HepG2 (cell line): ENCODE data around the gene JPH3. TPM values are rescaled to one million over a fixed set of nuclear protein-coding genes. Genes with fewer than 3 reads are reported as not detected.

Source experiments
- ATF7 ChIP-seq, 2 experiments: fragments of 450-650 bp in 1 of 2; sonication (generic) in 1 of 2; formaldehyde crosslinking in 1 of 2; IDR thresholded peaks; 2 replicates each; pipeline versions ENCODE4 v1.4.0 to v1.6.1; 2016 to 2020; ENCODE audit warnings: antibody characterized with exemption in 1 of 2, mild to moderate bottlenecking in 1 of 2, missing genetic modification reagents in 1 of 2
- FOXM1 ChIP-seq: sonication (generic); formaldehyde crosslinking; IDR thresholded peaks from 2 replicates; pipeline ENCODE4 v1.5.0; 2020; ENCODE audit warnings: missing genetic modification reagents
- HOXA5 ChIP-seq: sonication (generic); formaldehyde crosslinking; IDR thresholded peaks from 2 replicates; pipeline ENCODE4 v1.4.0; 2020; ENCODE audit warnings: missing genetic modification reagents
- ISL2 ChIP-seq: sonication (generic); formaldehyde crosslinking; IDR thresholded peaks from 2 replicates; pipeline ENCODE4 v1.5.0; 2020; ENCODE audit warnings: missing genetic modification reagents
- PPARG ChIP-seq: conservative IDR thresholded peaks from 2 replicates; pipeline ENCODE4 v1.6.1; 2016; ENCODE audit warnings: missing biosample characterization, missing genetic modification reagents
- RBAK ChIP-seq: sonication (generic); formaldehyde crosslinking; IDR thresholded peaks from 2 replicates; pipeline ENCODE4 v1.5.1; 2020; ENCODE audit warnings: mild to moderate bottlenecking, missing genetic modification reagents
- RERE ChIP-seq: IDR thresholded peaks from 2 replicates; pipeline ENCODE4 v1.6.1; 2016; ENCODE audit warnings: low read depth, missing genetic modification reagents, missing compliant biosample characterization
- SRSF4 ChIP-seq: fragments of 200-400 bp; formaldehyde crosslinking; IDR thresholded peaks from one replicate; pipeline ENCODE4 v1.6.1; 2018; ENCODE audit warnings: mild to moderate bottlenecking, low read depth, low read length, moderate library complexity; ENCODE audit not compliant: poor library complexity, severe bottlenecking
- TAF1 ChIP-seq: sonication (generic); formaldehyde crosslinking; IDR thresholded peaks from 2 replicates; pipeline ENCODE4 v1.4.0; 2020; ENCODE audit warnings: missing genetic modification reagents
- ZNF317 ChIP-seq: sonication (generic); formaldehyde crosslinking; IDR thresholded peaks from 2 replicates; pipeline ENCODE4 v1.5.0; 2020; ENCODE audit warnings: mild to moderate bottlenecking, missing genetic modification reagents
- ZNF530 ChIP-seq: sonication (generic); formaldehyde crosslinking; IDR thresholded peaks from 2 replicates; pipeline ENCODE4 v1.5.0; 2020; ENCODE audit warnings: low read depth, mild to moderate bottlenecking, missing genetic modification reagents
- ZNF589 ChIP-seq: sonication (generic); formaldehyde crosslinking; conservative IDR thresholded peaks from 2 replicates; pipeline ENCODE4 v1.8.0; 2022; ENCODE audit warnings: mild to moderate bottlenecking, moderate library complexity, missing genetic modification reagents
- polyA plus RNA-seq, 8 experiments: library from polyadenylated mRNA; depleted of rRNA in 3 of 8; stranded (reverse) in 7 of 8; unstranded in 1 of 8; fragments of >200 nt; fragmentation: Illumina TruSeq in 4 of 8; extraction: Trizol in 4 of 8; gene quantifications; 2 replicates each; pipeline versions ENCODE4 v1.2.1 to v1.2.3, GENCODE V29; 2011 to 2016; ENCODE audit warnings: low read depth in 4 of 8, missing spikeins in 1 of 8, mixed read lengths in 1 of 8; ENCODE audit not compliant: insufficient read depth in 1 of 8
- total RNA-seq, 5 experiments: library from RNA; depleted of rRNA; stranded (reverse); fragments of >200 nt; fragmentation: Illumina TruSeq; extraction: Trizol; gene quantifications; 2 replicates each; pipeline ENCODE4 v1.2.3, GENCODE V29; 2016; ENCODE audit warnings: low read depth in 1 of 5
- TF ChIP-seq, protein P1 (sequence below): sonication (generic); formaldehyde crosslinking; conservative IDR thresholded peaks from 2 replicates; pipeline ENCODE4 v1.5.0; 2020; ENCODE audit warnings: missing genetic modification reagents
- TF ChIP-seq, protein P2 (sequence below): sonication (generic); formaldehyde crosslinking; IDR thresholded peaks from 2 replicates; pipeline ENCODE4 v1.4.0; 2020; ENCODE audit warnings: mild to moderate bottlenecking, missing genetic modification reagents

JPH3 gene
- total and polyA plus RNA-seq, 2 of the 13 experiments (the other 11 are each of a cell fraction or from before 2014, with no cell fraction given) = not detected

GRCh38 chr16:87635541-87636049 is 33.3 kb downstream of the JPH3 start (continued):
- TF ChIP-seq, protein P1, sequence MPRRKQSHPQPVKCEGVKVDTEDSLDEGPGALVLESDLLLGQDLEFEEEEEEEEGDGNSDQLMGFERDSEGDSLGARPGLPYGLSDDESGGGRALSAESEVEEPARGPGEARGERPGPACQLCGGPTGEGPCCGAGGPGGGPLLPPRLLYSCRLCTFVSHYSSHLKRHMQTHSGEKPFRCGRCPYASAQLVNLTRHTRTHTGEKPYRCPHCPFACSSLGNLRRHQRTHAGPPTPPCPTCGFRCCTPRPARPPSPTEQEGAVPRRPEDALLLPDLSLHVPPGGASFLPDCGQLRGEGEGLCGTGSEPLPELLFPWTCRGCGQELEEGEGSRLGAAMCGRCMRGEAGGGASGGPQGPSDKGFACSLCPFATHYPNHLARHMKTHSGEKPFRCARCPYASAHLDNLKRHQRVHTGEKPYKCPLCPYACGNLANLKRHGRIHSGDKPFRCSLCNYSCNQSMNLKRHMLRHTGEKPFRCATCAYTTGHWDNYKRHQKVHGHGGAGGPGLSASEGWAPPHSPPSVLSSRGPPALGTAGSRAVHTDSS (CRISPR knock-in tag) = 0 out of 2 replicates have a peak, but pooled peaks have one; percentile 45
- no peak for TF ChIP-seq FOXM1 (CRISPR knock-in tag)
- TF ChIP-seq ZNF530 = 0 out of 2 replicates have a peak, but pooled peaks have one; percentile 32
- TF ChIP-seq SRSF4 = no peak
- TF ChIP-seq, protein P2, sequence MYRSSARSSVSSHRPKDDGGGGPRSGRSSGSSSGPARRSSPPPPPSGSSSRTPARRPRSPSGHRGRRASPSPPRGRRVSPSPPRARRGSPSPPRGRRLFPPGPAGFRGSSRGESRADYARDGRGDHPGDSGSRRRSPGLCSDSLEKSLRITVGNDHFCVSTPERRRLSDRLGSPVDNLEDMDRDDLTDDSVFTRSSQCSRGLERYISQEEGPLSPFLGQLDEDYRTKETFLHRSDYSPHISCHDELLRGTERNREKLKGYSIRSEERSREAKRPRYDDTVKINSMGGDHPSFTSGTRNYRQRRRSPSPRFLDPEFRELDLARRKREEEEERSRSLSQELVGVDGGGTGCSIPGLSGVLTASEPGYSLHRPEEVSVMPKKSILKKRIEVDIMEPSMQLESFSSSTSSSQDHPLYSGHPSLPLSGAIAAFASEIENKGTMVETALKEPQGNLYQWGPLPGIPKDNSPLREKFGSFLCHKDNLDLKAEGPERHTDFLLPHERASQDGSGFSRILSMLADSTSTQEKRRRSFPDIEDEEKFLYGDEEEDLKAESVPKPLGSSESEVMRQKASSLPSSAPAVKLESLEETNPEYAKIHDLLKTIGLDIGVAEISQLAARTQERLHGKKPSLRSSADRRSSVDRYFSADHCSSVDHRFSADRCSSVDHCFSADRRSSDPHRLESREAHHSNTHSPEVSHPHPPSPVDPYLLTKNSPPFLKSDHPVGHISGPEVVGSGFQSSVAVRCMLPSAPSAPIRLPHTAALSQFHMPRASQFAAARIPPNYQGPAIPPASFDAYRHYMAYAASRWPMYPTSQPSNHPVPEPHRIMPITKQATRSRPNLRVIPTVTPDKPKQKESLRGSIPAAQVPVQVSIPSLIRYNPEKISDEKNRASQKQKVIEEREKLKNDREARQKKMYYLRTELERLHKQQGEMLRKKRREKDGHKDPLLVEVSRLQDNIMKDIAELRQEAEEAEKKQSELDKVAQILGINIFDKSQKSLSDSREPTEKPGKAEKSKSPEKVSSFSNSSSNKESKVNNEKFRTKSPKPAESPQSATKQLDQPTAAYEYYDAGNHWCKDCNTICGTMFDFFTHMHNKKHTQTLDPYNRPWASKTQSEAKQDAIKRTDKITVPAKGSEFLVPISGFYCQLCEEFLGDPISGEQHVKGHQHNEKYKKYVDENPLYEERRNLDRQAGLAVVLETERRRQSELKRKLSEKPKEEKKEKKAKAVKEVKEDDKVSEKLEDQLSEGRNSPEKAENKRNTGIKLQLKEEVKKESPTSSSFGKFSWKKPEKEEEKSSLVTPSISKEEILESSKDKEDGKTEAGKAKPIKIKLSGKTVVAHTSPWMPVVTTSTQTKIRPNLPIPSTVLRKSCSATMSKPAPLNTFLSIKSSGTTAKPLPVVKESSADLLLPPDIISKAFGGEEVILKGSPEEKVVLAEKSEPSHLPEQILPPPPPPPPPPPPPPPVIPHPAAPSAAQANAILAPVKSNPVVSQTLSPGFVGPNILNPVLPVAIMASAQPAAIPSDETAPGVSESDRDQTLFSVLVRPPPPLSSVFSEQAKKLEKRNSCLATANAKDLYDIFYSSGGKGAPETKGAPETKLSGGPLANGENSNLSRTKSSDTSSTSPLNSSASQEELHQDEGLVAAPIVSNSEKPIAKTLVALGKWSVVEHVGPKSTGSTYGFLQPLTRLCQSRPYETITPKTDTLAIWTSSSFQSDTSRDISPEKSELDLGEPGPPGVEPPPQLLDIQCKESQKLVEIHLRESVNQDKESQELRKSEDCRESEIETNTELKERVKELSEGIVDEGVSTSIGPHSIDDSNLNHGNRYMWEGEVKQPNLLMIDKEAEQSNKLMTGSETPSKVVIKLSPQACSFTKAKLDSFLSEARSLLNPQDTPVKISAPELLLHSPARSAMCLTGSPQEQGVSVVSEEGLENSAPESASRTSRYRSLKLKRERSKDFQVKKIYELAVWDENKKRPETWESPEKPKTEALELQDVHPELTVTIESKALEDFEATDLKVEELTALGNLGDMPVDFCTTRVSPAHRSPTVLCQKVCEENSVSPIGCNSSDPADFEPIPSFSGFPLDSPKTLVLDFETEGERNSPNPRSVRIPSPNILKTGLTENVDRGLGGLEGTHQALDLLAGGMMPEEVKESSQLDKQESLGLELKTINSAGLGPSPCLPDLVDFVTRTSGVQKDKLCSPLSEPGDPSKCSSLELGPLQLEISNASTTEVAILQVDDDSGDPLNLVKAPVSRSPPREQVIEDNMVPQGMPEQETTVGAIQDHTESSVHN (CRISPR knock-in tag) = no peak
- no peak for TF ChIP-seq RERE (CRISPR knock-in tag)
- no peak for TF ChIP-seq HOXA5 (CRISPR knock-in tag)
- TF ChIP-seq ZNF589 (CRISPR knock-in tag) = no peak; the same call in 1 of the 2 replicates
- no peak for TF ChIP-seq ATF7 (IDR thresholded peaks at IDR 0.05)
- no peak for TF ChIP-seq ATF7 (CRISPR knock-in tag; IDR thresholded peaks at IDR 0.05)
- 0 out of 2 replicates have a peak, but pooled peaks have one; percentile 16 for TF ChIP-seq TAF1 (CRISPR knock-in tag)
- TF ChIP-seq PPARG (CRISPR knock-in tag) = no peak
- no peak for TF ChIP-seq ISL2
- no peak for TF ChIP-seq RBAK
- peak; percentile 61; the same call in 1 of the 2 replicates for TF ChIP-seq ZNF317 (CRISPR knock-in tag)
